H1 (cell line): ENCODE measurements around the gene TWIST1.

Source experiments
- ATF2 ChIP-seq: IDR thresholded peaks from 2 replicates; pipeline ENCODE4 v1.6.1; 2012; ENCODE audit warnings: low read length, inconsistent platforms
- CREB1 ChIP-seq: IDR thresholded peaks from 2 replicates; pipeline ENCODE4 v1.6.1; 2012; ENCODE audit warnings: inconsistent platforms
- CTCF ChIP-seq, 3 experiments: IDR thresholded peaks; 1 replicate in 2 of 3; 2 replicates in 1 of 3; pipeline versions ENCODE4 v1.5.1 to v1.6.1; 2011; ENCODE audit warnings: low read length in 3 of 3, mild to moderate bottlenecking in 3 of 3, inconsistent platforms in 2 of 3, low read depth in 1 of 3, moderate library complexity in 1 of 3; ENCODE audit not compliant: insufficient read depth in 1 of 3; ENCODE audit errors: control extremely low read depth in 1 of 3
- KDM5A ChIP-seq: fragments of 200-600 bp; IDR thresholded peaks from 2 replicates; pipeline ENCODE4 v1.7.1; 2012; ENCODE audit warnings: mild to moderate bottlenecking, low read length, inconsistent platforms, mixed read lengths
- NRF1 ChIP-seq: IDR thresholded peaks from 2 replicates; pipeline ENCODE4 v1.6.1; 2011; ENCODE audit warnings: mild to moderate bottlenecking, low read depth, low read length, improper control_type of control experiment
- RFX5 ChIP-seq: IDR thresholded peaks from 2 replicates; pipeline ENCODE4 v1.6.1; 2011; ENCODE audit warnings: low read depth, low read length, improper control_type of control experiment, borderline replicate concordance
- USF2 ChIP-seq: IDR thresholded peaks from 2 replicates; pipeline ENCODE4 v1.6.1; 2011; ENCODE audit warnings: low read length, improper control_type of control experiment
- YY1 ChIP-seq: IDR thresholded peaks from 2 replicates; pipeline ENCODE4 v1.6.1; 2011; ENCODE audit warnings: low read depth, mild to moderate bottlenecking, low read length

GRCh38 chr7:19112274-19113001 lies 5.0 kb downstream of the TWIST1 start:
- TF ChIP-seq RFX5, result no peak
- TF ChIP-seq KDM5A, result no peak
- TF ChIP-seq YY1, result no peak
- TF ChIP-seq CTCF (IDR thresholded peaks at IDR 0.05; ENCODE audit: control extremely low read depth in 1 of 3, insufficient read depth in 1 of 3, low read depth in 1 of 3, low read length in 3 of 3), result no peak
- no peak for TF ChIP-seq CREB1
- no peak for TF ChIP-seq NRF1
- no peak for TF ChIP-seq ATF2
- TF ChIP-seq USF2, result no peak
